Measurements from ENCODE around the gene SMYD3. TPM values are rescaled to one million over a fixed set of nuclear protein-coding genes. Genes with fewer than 3 reads are reported as not detected.

SMYD3 gene
- total RNA-seq, 3 donors from 2014 or later (not counting 1 experiment from before 2014, with no cell fraction given): 43.6 to 48.0 (median 46.1) TPM

DNA sequence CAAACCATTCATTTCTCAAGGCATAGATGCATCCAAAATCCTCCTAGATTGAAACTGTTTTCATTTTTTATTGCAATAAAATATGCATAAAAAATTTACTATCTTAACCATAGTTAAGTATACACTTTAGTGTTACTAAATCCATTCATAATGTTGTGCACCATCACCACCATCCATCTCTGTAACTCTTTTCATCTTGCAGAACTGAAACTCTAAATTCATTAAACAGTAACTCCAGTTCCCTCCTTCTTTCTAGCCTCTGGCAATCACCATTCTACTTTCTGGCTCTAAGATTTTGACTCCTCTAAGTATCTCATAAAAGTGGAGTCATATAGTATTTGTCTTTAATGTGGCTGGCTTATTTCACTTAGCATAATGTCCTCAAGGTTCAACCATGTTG is 236.8 kb downstream of the SMYD3 start:
- Mint-ChIP-seq H3K27ac (no peak overlapping the region), H3K9me3 (no peaks in the 10 kb centered on the region), H3K4me1 (no peaks in the 10 kb centered on the region), H3K27me3 (ENCODE audit: low read depth in 2 of 2) (no peaks in the 10 kb centered on the region), H3K4me3 (no peak overlapping the region), H3K36me3 (no peaks in the 10 kb centered on the region)
- no peak overlapping the region for H3K27ac ChIP-seq (ENCODE audit: low read length)
- intact Hi-C loops (cut with micrococcal nuclease): no loop called here
- ATAC-seq (no peak), DNase-seq (no peak)
- TF ChIP-seq, protein P1, sequence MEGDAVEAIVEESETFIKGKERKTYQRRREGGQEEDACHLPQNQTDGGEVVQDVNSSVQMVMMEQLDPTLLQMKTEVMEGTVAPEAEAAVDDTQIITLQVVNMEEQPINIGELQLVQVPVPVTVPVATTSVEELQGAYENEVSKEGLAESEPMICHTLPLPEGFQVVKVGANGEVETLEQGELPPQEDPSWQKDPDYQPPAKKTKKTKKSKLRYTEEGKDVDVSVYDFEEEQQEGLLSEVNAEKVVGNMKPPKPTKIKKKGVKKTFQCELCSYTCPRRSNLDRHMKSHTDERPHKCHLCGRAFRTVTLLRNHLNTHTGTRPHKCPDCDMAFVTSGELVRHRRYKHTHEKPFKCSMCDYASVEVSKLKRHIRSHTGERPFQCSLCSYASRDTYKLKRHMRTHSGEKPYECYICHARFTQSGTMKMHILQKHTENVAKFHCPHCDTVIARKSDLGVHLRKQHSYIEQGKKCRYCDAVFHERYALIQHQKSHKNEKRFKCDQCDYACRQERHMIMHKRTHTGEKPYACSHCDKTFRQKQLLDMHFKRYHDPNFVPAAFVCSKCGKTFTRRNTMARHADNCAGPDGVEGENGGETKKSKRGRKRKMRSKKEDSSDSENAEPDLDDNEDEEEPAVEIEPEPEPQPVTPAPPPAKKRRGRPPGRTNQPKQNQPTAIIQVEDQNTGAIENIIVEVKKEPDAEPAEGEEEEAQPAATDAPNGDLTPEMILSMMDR (IDR thresholded peaks at IDR 0.05): no peak
- no peaks in the 10 kb centered on the region for H3K27me3 ChIP-seq (ENCODE audit: control insufficient read depth, insufficient read depth, low read length)
- no peak overlapping the region for H3K4me3 ChIP-seq (ENCODE audit: low read length)
- no peaks in the 10 kb centered on the region for H3K36me3 ChIP-seq (ENCODE audit: control insufficient read depth, insufficient read depth, low read length)
- H3K4me1 ChIP-seq (ENCODE audit: control insufficient read depth, insufficient read depth, low read length): no peaks in the 10 kb centered on the region
- no peaks in the 10 kb centered on the region for H3K9me3 ChIP-seq (ENCODE audit: control insufficient read depth, insufficient read depth, low read length)

DNA sequence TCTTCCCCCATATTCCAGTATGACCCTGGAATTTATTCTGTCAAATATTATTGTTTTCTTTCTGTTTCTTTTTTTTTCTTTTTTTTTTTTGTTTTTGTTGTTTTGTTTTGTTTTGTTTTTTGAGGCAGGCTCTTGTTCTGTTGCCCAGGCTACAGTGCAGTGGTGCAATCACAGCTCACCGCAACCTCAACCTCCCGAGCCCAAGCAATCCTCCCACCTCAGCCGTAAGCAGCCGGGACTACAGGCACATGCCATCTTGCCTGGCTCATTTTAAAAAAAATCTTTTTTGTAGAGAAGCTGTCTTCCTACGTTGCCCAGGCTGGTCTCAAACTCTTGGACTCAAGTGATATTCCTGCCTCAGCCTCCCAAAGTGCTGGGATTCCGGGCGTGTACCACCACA is 237.6 kb downstream of the SMYD3 start:
- no peaks in the 10 kb centered on the region for H3K36me3 Mint-ChIP-seq
- no peak overlapping the region for H3K27ac Mint-ChIP-seq
- DNase-seq: no peak
- H3K4me1 ChIP-seq (ENCODE audit: control insufficient read depth, insufficient read depth, low read length): no peaks in the 10 kb centered on the region
- WGBS (ENCODE audit: insufficient coverage): 97% methylated on average over 7 of the region's 7 CpGs
- no peaks in the 10 kb centered on the region for H3K9me3 ChIP-seq (ENCODE audit: control insufficient read depth, insufficient read depth, low read length)
- H3K27ac ChIP-seq (ENCODE audit: low read length): no peak overlapping the region
- H3K9me3 Mint-ChIP-seq: no peaks in the 10 kb centered on the region
- intact Hi-C loops (cut with micrococcal nuclease): no loop called here
- TF ChIP-seq, protein P1 (IDR thresholded peaks at IDR 0.05): no peak
- H3K27me3 ChIP-seq (ENCODE audit: control insufficient read depth, insufficient read depth, low read length): no peaks in the 10 kb centered on the region
- ATAC-seq: no peak
- no peaks in the 10 kb centered on the region for H3K4me1 Mint-ChIP-seq
- H3K4me3 Mint-ChIP-seq: no peak overlapping the region
- no peaks in the 10 kb centered on the region for H3K36me3 ChIP-seq (ENCODE audit: control insufficient read depth, insufficient read depth, low read length)
- H3K4me3 ChIP-seq (ENCODE audit: low read length): no peak overlapping the region
- no peaks in the 10 kb centered on the region for H3K27me3 Mint-ChIP-seq (ENCODE audit: low read depth in 2 of 2)

DNA sequence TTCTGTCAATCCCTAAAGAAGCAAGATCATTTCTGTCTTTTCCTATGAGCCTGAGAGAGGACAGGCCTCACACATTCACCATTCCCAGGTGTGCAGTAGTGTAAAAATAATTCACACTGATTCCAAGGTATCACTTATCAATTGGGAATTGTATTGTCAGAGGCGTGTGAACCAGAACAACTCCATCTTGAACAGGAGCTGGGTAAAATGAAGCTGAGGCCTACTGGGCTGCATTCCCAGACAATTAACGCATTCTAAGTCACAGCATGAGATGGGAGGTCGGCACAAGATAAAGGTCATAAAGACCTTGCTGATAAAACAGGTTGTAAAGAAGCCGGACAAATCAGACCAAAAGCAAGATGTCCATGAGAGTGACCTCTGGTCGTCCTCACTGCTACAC is 239.2 kb downstream of the SMYD3 start:
- DNase-seq (no peak), ATAC-seq (no peak)
- H3K36me3 ChIP-seq (ENCODE audit: control insufficient read depth, insufficient read depth, low read length): no peaks in the 10 kb centered on the region
- Mint-ChIP-seq H3K9me3 (no peaks in the 10 kb centered on the region), H3K4me3 (no peak overlapping the region), H3K27ac (no peak overlapping the region), H3K4me1 (no peaks in the 10 kb centered on the region), H3K36me3 (no peaks in the 10 kb centered on the region), H3K27me3 (ENCODE audit: low read depth in 2 of 2) (no peaks in the 10 kb centered on the region)
- H3K27me3 ChIP-seq (ENCODE audit: control insufficient read depth, insufficient read depth, low read length): no peaks in the 10 kb centered on the region
- intact Hi-C loops (cut with micrococcal nuclease): no loop called here
- WGBS (ENCODE audit: insufficient coverage): 94% methylated on average over 5 of the region's 5 CpGs
- TF ChIP-seq, protein P1 (IDR thresholded peaks at IDR 0.05): no peak
- H3K4me1 ChIP-seq (ENCODE audit: control insufficient read depth, insufficient read depth, low read length): no peaks in the 10 kb centered on the region
- H3K4me3 ChIP-seq (ENCODE audit: low read length): no peak overlapping the region
- H3K27ac ChIP-seq (ENCODE audit: low read length): no peak overlapping the region
- no peaks in the 10 kb centered on the region for H3K9me3 ChIP-seq (ENCODE audit: control insufficient read depth, insufficient read depth, low read length)

DNA sequence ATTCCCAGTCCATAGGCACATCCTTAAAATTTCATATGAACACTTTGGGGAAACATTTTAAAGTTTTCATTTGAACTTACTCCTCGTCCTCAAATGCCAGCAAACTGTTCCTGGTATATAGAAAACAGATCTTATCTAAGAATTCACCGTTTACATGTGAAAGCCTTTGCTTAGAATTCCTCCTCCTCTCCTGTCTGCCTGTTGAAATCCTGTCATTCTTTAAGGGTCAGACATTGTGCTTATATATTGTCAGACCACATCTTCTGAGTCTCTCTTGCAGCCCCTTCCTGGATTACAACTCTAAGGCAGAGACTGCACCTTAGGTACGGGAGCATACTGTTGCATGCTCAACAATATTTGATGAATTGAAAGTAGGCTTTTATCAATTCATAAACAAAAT is 239.7 kb downstream of the SMYD3 start:
- no peak for DNase-seq
- Mint-ChIP-seq H3K4me1 (no peaks in the 10 kb centered on the region), H3K27me3 (ENCODE audit: low read depth in 2 of 2) (no peaks in the 10 kb centered on the region), H3K9me3 (no peaks in the 10 kb centered on the region), H3K4me3 (no peak overlapping the region), H3K27ac (no peak overlapping the region), H3K36me3 (no peaks in the 10 kb centered on the region)
- no peak for ATAC-seq
- Histone ChIP-seq H3K27ac (ENCODE audit: low read length) (no peak overlapping the region), H3K36me3 (ENCODE audit: control insufficient read depth, insufficient read depth, low read length) (no peaks in the 10 kb centered on the region), H3K9me3 (ENCODE audit: control insufficient read depth, insufficient read depth, low read length) (no peaks in the 10 kb centered on the region), H3K4me3 (ENCODE audit: low read length) (no peak overlapping the region), H3K4me1 (ENCODE audit: control insufficient read depth, insufficient read depth, low read length) (no peaks in the 10 kb centered on the region), H3K27me3 (ENCODE audit: control insufficient read depth, insufficient read depth, low read length) (no peaks in the 10 kb centered on the region)
- WGBS (ENCODE audit: insufficient coverage): 90% methylated on average over 3 of the region's 3 CpGs
- TF ChIP-seq, protein P1 (IDR thresholded peaks at IDR 0.05): no peak
- intact Hi-C loops (cut with micrococcal nuclease): no loop called here

All from natural killer cell (primary cell).